ENCODE measurements around the gene EMX2.

The EMX2 gene

DNA sequence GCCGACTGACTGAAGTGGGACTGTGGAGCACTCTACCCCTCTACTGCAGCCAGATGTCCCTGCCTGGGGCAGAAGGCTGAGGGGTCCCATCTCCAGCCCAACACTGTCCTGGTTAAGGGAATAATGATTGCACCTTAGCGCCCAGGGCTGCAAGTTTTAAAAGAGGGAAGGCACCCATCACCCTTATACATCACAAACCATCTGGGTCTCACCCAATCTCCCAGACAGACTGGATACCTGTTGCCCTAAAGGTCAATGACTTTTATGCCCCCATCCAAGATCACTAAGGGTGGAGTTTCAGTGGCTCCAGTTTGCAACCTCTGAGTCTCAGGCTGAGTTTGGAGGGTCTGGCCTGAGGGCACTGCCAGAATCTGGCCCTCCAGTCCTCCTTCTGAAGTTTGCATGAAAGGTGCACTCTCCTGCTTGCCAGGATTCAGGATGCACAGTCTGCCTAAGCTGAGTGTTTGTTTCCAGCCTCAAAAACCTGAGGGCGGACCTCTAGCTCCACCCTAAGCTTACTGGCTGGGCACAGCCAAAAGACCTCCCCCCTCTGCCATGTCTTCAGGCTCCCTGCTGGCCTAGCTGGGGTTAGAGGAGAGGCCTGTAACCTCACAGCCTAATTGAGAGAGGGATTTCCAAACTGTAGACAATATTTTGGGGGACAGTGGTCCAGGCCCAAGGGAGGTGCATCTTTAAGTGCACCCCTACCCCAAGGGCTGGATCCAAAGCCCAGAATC, 2.5 kb upstream of the EMX2 start:
- H3K4me1 ChIP-seq (ENCODE audit: control insufficient read depth, insufficient read depth, low read length): peaks cover 9% of the 10 kb centered on the region
- no peak overlapping the region for H3K9ac ChIP-seq (ENCODE audit: low read depth, low read length)
- H3K9me3 ChIP-seq (ENCODE audit: control insufficient read depth, insufficient read depth, low read length): no peaks in the 10 kb centered on the region
- no peak overlapping the region for H3K27ac ChIP-seq (ENCODE audit: low read depth, low read length)
- H3K36me3 ChIP-seq (ENCODE audit: control insufficient read depth, insufficient read depth, low read length): no peaks in the 10 kb centered on the region
- H3K4me3 ChIP-seq (ENCODE audit: low read depth, low read length): no peak overlapping the region
- H3K27me3 ChIP-seq (ENCODE audit: control insufficient read depth, insufficient read depth, low read length): peaks cover 100% of the 10 kb centered on the region

GRCh38 chr10:117540640-117541404, 1.7 kb upstream of the EMX2 start:
- peaks cover 13% of the 10 kb centered on the region for H3K4me1 ChIP-seq (ENCODE audit: control insufficient read depth, insufficient read depth, low read length)
- no peak overlapping the region for H3K9ac ChIP-seq (ENCODE audit: low read depth, low read length)
- no peak overlapping the region for H3K4me3 ChIP-seq (ENCODE audit: low read depth, low read length)
- H3K36me3 ChIP-seq (ENCODE audit: control insufficient read depth, insufficient read depth, low read length): no peaks in the 10 kb centered on the region
- H3K27me3 ChIP-seq (ENCODE audit: control insufficient read depth, insufficient read depth, low read length): peaks cover 100% of the 10 kb centered on the region
- H3K9me3 ChIP-seq (ENCODE audit: control insufficient read depth, insufficient read depth, low read length): no peaks in the 10 kb centered on the region
- no peak overlapping the region for H3K27ac ChIP-seq (ENCODE audit: low read depth, low read length)

DNA sequence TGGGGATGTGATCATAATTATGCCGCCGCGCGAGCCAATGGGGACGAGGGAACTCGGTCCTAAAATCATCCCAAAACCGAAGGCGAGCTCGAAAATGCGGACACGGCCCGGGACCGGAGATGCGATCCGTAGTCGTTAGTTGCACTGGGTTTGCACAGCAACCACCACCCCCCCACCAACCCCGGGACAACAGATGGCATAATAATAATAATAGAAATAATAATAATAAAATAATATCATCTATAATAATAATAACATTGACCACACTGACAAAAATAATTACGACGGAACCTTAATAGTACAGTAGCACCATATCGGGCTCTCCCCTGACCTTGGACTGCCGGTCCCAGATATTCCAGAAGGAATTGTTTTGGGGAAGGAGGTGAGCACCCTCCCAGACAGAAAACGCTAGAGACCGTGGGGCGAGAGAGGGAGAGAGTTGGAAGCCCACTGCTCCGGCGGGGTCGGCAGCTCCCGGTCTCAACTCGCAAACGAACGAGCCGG, 1.1 kb upstream of the EMX2 start:
- peaks cover 100% of the 10 kb centered on the region for H3K27me3 ChIP-seq (ENCODE audit: control insufficient read depth, insufficient read depth, low read length)
- H3K4me3 ChIP-seq (ENCODE audit: low read depth, low read length): peak overlapping the region; percentile 60
- H3K9me3 ChIP-seq (ENCODE audit: control insufficient read depth, insufficient read depth, low read length): no peaks in the 10 kb centered on the region
- H3K36me3 ChIP-seq (ENCODE audit: control insufficient read depth, insufficient read depth, low read length): no peaks in the 10 kb centered on the region
- H3K4me1 ChIP-seq (ENCODE audit: control insufficient read depth, insufficient read depth, low read length): peaks cover 19% of the 10 kb centered on the region
- H3K27ac ChIP-seq (ENCODE audit: low read depth, low read length): no peak overlapping the region
- no peak overlapping the region for H3K9ac ChIP-seq (ENCODE audit: low read depth, low read length)

DNA sequence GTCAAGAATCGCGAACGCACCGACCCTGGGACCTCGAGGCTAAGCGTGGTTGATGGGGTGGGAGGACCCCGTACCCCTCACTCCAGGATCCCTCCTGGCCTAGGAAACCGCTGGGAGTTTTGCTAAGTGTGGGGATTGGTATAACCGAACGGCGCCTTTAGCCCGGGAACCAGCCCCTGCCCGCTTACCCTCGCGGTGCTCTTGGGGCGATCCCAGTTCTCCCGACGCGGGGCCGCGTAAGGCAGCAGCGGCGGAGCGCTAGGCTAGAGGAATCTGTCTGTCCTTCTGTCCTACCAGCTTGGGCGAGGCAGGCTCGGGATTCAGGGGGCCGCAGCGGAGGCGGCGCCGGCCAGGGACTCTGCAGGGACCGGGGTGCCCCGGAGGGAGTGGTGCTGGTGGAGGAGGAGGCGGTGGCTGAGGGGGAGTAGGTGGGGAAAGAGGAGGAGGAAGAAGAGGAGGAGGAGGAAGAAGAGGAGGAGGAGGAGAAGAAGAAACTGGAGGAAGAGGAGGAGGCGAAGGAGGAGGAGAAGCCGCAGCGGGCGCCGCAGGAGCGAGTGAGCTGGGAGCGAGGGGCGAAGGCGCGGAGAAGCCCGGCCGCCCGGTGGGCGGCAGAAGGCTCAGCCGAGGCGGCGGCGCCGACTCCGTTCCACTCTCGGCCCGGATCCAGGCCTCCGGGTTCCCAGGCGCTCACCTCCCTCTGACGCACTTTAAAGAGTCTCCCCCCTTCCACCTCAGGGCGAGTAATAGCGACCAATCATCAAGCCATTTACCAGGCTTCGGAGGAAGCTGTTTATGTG, 439 bp upstream of the EMX2 start:
- Histone ChIP-seq H3K4me1 (ENCODE audit: control insufficient read depth, insufficient read depth, low read length) (peaks cover 25% of the 10 kb centered on the region), H3K9me3 (ENCODE audit: control insufficient read depth, insufficient read depth, low read length) (no peaks in the 10 kb centered on the region), H3K9ac (ENCODE audit: low read depth, low read length) (no peak overlapping the region), H3K27ac (ENCODE audit: low read depth, low read length) (no peak overlapping the region), H3K27me3 (ENCODE audit: control insufficient read depth, insufficient read depth, low read length) (peaks cover 100% of the 10 kb centered on the region), H3K4me3 (ENCODE audit: low read depth, low read length) (peak overlapping the region; percentile 60), H3K36me3 (ENCODE audit: control insufficient read depth, insufficient read depth, low read length) (no peaks in the 10 kb centered on the region)

GRCh38 chr10:117543225-117544003, 868 bp downstream of the EMX2 start:
- Histone ChIP-seq H3K27ac (ENCODE audit: low read depth, low read length) (no peak overlapping the region), H3K4me3 (ENCODE audit: low read depth, low read length) (peak overlapping the region; percentile 46; the same call in 1 of the 2 replicates), H3K4me1 (ENCODE audit: control insufficient read depth, insufficient read depth, low read length) (peaks cover 36% of the 10 kb centered on the region), H3K27me3 (ENCODE audit: control insufficient read depth, insufficient read depth, low read length) (peaks cover 100% of the 10 kb centered on the region), H3K9ac (ENCODE audit: low read depth, low read length) (no peak overlapping the region), H3K9me3 (ENCODE audit: control insufficient read depth, insufficient read depth, low read length) (no peaks in the 10 kb centered on the region), H3K36me3 (ENCODE audit: control insufficient read depth, insufficient read depth, low read length) (no peaks in the 10 kb centered on the region)

GRCh38 chr10:117544004-117544701, 1.6 kb downstream of the EMX2 start:
- Histone ChIP-seq H3K27me3 (ENCODE audit: control insufficient read depth, insufficient read depth, low read length) (peaks cover 100% of the 10 kb centered on the region), H3K9ac (ENCODE audit: low read depth, low read length) (no peak overlapping the region), H3K36me3 (ENCODE audit: control insufficient read depth, insufficient read depth, low read length) (no peaks in the 10 kb centered on the region), H3K9me3 (ENCODE audit: control insufficient read depth, insufficient read depth, low read length) (no peaks in the 10 kb centered on the region), H3K4me1 (ENCODE audit: control insufficient read depth, insufficient read depth, low read length) (peaks cover 36% of the 10 kb centered on the region), H3K27ac (ENCODE audit: low read depth, low read length) (no peak overlapping the region), H3K4me3 (ENCODE audit: low read depth, low read length) (peak overlapping the region; percentile 46; the same call in 1 of the 2 replicates)

DNA sequence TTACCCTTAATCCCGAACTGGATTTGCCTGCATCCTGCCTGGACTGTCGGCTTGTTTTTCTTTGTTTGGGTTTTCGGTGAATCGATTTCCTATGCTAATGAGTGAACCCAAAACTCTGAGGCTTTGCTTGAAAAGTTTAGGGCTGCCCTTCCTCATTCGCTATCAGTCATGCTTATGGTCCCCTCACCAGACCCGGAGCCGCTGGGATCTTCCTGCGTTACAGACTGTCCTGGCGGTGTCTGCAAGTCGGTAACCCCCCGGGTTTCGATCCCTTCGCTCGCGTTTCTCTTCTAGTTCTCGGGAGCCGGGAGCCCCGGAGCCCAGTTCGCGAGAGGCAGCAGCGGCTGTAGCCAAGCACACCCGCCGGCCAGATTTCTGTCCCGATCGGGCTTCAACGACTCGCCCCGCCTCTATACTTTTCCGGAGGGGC, 2.2 kb downstream of the EMX2 start:
- H3K27me3 ChIP-seq (ENCODE audit: control insufficient read depth, insufficient read depth, low read length): peaks cover 100% of the 10 kb centered on the region
- peak overlapping the region; percentile 39 for H3K4me3 ChIP-seq (ENCODE audit: low read depth, low read length)

DNA sequence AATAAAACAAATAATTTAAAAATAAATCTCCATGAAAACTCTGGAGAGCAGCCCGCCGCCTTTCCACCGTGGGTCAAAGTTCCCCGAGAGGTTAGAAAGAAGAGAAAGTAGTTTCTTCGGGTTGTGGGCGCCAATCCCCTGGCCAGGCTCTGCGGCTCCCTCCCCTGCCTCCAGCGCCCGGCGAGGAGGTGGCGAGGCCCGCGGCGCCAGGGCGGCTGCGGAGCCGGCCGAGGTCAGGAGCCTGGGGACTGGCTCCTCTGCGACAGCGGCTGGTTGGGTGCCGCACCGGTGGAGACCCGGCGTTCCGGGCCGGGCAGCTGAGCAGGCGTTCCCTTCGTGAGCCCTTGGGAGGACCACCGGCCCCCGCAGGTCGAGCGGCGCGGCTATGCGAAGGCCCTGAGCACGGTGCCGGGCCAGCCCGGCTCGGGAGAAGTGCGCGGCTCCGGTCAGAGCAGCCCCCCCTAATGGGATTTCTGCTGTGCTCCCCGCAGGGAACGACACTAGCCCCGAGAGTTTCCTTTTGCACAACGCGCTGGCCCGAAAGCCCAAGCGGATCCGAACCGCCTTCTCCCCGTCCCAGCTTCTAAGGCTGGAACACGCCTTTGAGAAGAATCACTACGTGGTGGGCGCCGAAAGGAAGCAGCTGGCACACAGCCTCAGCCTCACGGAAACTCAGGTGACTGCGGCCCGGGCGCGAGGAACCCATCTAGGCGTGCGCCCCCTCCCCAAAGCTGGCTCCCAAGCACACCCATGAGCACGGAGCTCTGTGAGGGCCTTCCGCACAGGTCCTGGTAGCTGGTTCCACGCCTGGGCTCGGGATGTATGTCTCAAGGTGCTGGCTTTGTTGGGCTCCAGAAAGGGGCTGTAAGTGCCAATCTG, 2.8 kb downstream of the EMX2 start:
- Histone ChIP-seq H3K36me3 (ENCODE audit: control insufficient read depth, insufficient read depth, low read length) (no peaks in the 10 kb centered on the region), H3K9me3 (ENCODE audit: control insufficient read depth, insufficient read depth, low read length) (no peaks in the 10 kb centered on the region), H3K4me1 (ENCODE audit: control insufficient read depth, insufficient read depth, low read length) (peaks cover 36% of the 10 kb centered on the region), H3K27me3 (ENCODE audit: control insufficient read depth, insufficient read depth, low read length) (peaks cover 100% of the 10 kb centered on the region), H3K4me3 (ENCODE audit: low read depth, low read length) (peak overlapping the region; percentile 39; the same call in 1 of the 2 replicates), H3K9ac (ENCODE audit: low read depth, low read length) (no peak overlapping the region), H3K27ac (ENCODE audit: low read depth, low read length) (no peak overlapping the region)

More for the DNA sequence above, 2.2 kb downstream of the EMX2 start:
- no peak overlapping the region for H3K27ac ChIP-seq (ENCODE audit: low read depth, low read length)
- no peaks in the 10 kb centered on the region for H3K36me3 ChIP-seq (ENCODE audit: control insufficient read depth, insufficient read depth, low read length)
- H3K9me3 ChIP-seq (ENCODE audit: control insufficient read depth, insufficient read depth, low read length): no peaks in the 10 kb centered on the region
- no peak overlapping the region for H3K9ac ChIP-seq (ENCODE audit: low read depth, low read length)
- peaks cover 36% of the 10 kb centered on the region for H3K4me1 ChIP-seq (ENCODE audit: control insufficient read depth, insufficient read depth, low read length)

- H3K27me3 ChIP-seq (ENCODE audit: control insufficient read depth, insufficient read depth, low read length): peaks cover 100% of the 10 kb centered on the region
- no peak overlapping the region for H3K4me3 ChIP-seq (ENCODE audit: low read depth, low read length)
- no peak overlapping the region for H3K27ac ChIP-seq (ENCODE audit: low read depth, low read length)
- H3K36me3 ChIP-seq (ENCODE audit: control insufficient read depth, insufficient read depth, low read length): no peaks in the 10 kb centered on the region
- no peak overlapping the region for H3K9ac ChIP-seq (ENCODE audit: low read depth, low read length)
- peaks cover 36% of the 10 kb centered on the region for H3K4me1 ChIP-seq (ENCODE audit: control insufficient read depth, insufficient read depth, low read length)
- H3K9me3 ChIP-seq (ENCODE audit: control insufficient read depth, insufficient read depth, low read length): no peaks in the 10 kb centered on the region
Observed at GRCh38 chr10:117546020-117546580, 3.6 kb downstream of the EMX2 start.
